ENCODE results near the gene CCDC40.

Gene CCDC40

GRCh38 chr17:80101946-80102663, 65.7 kb downstream of the CCDC40 start:
- peak; percentile 66 for DNase-seq (ENCODE audit: low spot score)
- in situ Hi-C loops (cut with MboI; ENCODE audit: low pct_unique_long_range_greater_than_20kb, low sequenced_read_pairs, unreplicated experiment), result no loop called here
- TF ChIP-seq CTCF (IDR thresholded peaks at IDR 0.05; ENCODE audit: extremely low read depth, insufficient read depth, missing control alignments), result no peak

- TF ChIP-seq CTCF (IDR thresholded peaks at IDR 0.05; ENCODE audit: extremely low read depth, insufficient read depth, missing control alignments), result no peak
Measured at GRCh38 chr17:80102664-80103448, 66.4 kb downstream of the CCDC40 start.

GRCh38 chr17:80103449-80104085, 67.1 kb downstream of the CCDC40 start:
- no peak for TF ChIP-seq CTCF (IDR thresholded peaks at IDR 0.05; ENCODE audit: extremely low read depth, insufficient read depth, missing control alignments)
- in situ Hi-C loops (cut with MboI; ENCODE audit: low pct_unique_long_range_greater_than_20kb, low sequenced_read_pairs, unreplicated experiment), result no loop called here
- no peak for DNase-seq (ENCODE audit: low spot score)

More at GRCh38 chr17:80102664-80103448, 66.4 kb downstream of the CCDC40 start:
- DNase-seq (ENCODE audit: low spot score), result no peak
- in situ Hi-C loops (cut with MboI; ENCODE audit: low pct_unique_long_range_greater_than_20kb, low sequenced_read_pairs, unreplicated experiment), result no loop called here

- no peak for DNase-seq (ENCODE audit: low spot score)
- in situ Hi-C loops (cut with MboI; ENCODE audit: low pct_unique_long_range_greater_than_20kb, low sequenced_read_pairs, unreplicated experiment), result no loop called here
- no peak for TF ChIP-seq CTCF (IDR thresholded peaks at IDR 0.05; ENCODE audit: extremely low read depth, insufficient read depth, missing control alignments)
Measured at GRCh38 chr17:80104321-80104955, 68.0 kb downstream of the CCDC40 start.

GRCh38 chr17:80104956-80105375, 68.5 kb downstream of the CCDC40 start:
- TF ChIP-seq CTCF (IDR thresholded peaks at IDR 0.05; ENCODE audit: extremely low read depth, insufficient read depth, missing control alignments), result no peak
- in situ Hi-C loops (cut with MboI; ENCODE audit: low pct_unique_long_range_greater_than_20kb, low sequenced_read_pairs, unreplicated experiment), result no loop called here
- no peak for DNase-seq (ENCODE audit: low spot score)

GRCh38 chr17:80105762-80106161, 69.3 kb downstream of the CCDC40 start:
- in situ Hi-C loops (cut with MboI; ENCODE audit: low pct_unique_long_range_greater_than_20kb, low sequenced_read_pairs, unreplicated experiment), result no loop called here
- TF ChIP-seq CTCF (IDR thresholded peaks at IDR 0.05; ENCODE audit: extremely low read depth, insufficient read depth, missing control alignments), result no peak
- DNase-seq (ENCODE audit: low spot score), result no peak
